Fibroblast of the aortic adventitia (primary cell): ENCODE data around the gene KSR1. TPM values are rescaled to one million over a fixed set of nuclear protein-coding genes. Genes with fewer than 3 reads are reported as not detected.
A peak's percentile ranks its signal among the peaks of the same experiment; 100 is the strongest.

Experiments
- DNase-seq: peaks from one replicate; pipeline ENCODE4 v3.0.0-alpha.2; 2010; ENCODE audit warnings: low read depth
- H3K4me3 ChIP-seq: 2 replicates; pipeline ENCODE4 v1.5.1; 2011; ENCODE audit warnings: low read depth, mild to moderate bottlenecking, control low read depth, low read length, moderate library complexity
- CTCF ChIP-seq: IDR thresholded peaks from 2 replicates; pipeline ENCODE4 v1.5.1; 2011; ENCODE audit warnings: mild to moderate bottlenecking, low read length, control low read depth, inconsistent platforms; ENCODE audit not compliant: insufficient read depth
- total RNA-seq: library from RNA; depleted of rRNA; stranded (reverse); fragments of >200 nt; gene quantifications from 2 replicates; pipeline ENCODE4 v1.2.3, GENCODE V29; 2012; ENCODE audit warnings: low replicate concordance

The KSR1 gene
- total RNA-seq, 1 donor = 19.4 TPM

- no peak for DNase-seq
- no peak for TF ChIP-seq CTCF
- H3K4me3 ChIP-seq = no peak overlapping the region
Measured at GRCh38 chr17:27531469-27531961, 75.3 kb downstream of the KSR1 start.

- no peak overlapping the region for H3K4me3 ChIP-seq
- TF ChIP-seq CTCF = no peak
- no peak for DNase-seq
Measured at GRCh38 chr17:27532269-27533263, 76.3 kb downstream of the KSR1 start.

GRCh38 chr17:27533874-27534815 lies 77.9 kb downstream of the KSR1 start:
- no peak overlapping the region for H3K4me3 ChIP-seq
- peak; percentile 90 for DNase-seq
- TF ChIP-seq CTCF = peak; percentile 13

- H3K4me3 ChIP-seq = no peak overlapping the region
- no peak for TF ChIP-seq CTCF
- no peak for DNase-seq
Measured at GRCh38 chr17:27535178-27535928, 79.1 kb downstream of the KSR1 start.

GRCh38 chr17:27535975-27536374 lies 79.7 kb downstream of the KSR1 start:
- DNase-seq = no peak
- no peak for TF ChIP-seq CTCF
- H3K4me3 ChIP-seq = no peak overlapping the region

- no peak for DNase-seq
- H3K4me3 ChIP-seq = no peak overlapping the region
- TF ChIP-seq CTCF = no peak
Measured at GRCh38 chr17:27536781-27537180, 80.5 kb downstream of the KSR1 start.
